Panc1 (cell line): ENCODE results near the gene GPHN. TPM values are rescaled to one million over a fixed set of nuclear protein-coding genes. Genes with fewer than 3 reads are reported as not detected.

ENCODE experiments used
- ATAC-seq: fragments of 200-7000 bp; cut with Tn5 transposase; 2 replicates; pipeline ENCODE4 v1.9.1; 2020; ENCODE audit warnings: mild to moderate bottlenecking, moderate library complexity
- BruUV-seq: library from RNA; stranded (reverse); fragments of 400-500 nt; replicated peaks from 2 replicates; lab custom pipeline; 2021; lab: Mats Ljungman, UMichigan
- CTCF ChIA-PET: fragments of 300-600 bp; sonication (Branson Sonifier 250); formaldehyde crosslinking; loops from one replicate; lab custom pipeline; 2022; ENCODE audit warnings: antibody characterized with exemption; lab: Charles Lee
- POLR2A ChIA-PET: fragments of 300-600 bp; sonication (Branson Sonifier 250); formaldehyde crosslinking; loops from one replicate; lab custom pipeline; 2022; ENCODE audit warnings: antibody characterized with exemption; lab: Charles Lee
- DNase-seq: peaks from one replicate; pipeline ENCODE4 v3.0.0-alpha.2; 2010; ENCODE audit warnings: low read depth, low spot score
- H3K27ac ChIP-seq: 2 replicates; pipeline ENCODE4 v1.5.1; 2011; ENCODE audit warnings: mild to moderate bottlenecking, low read length, inconsistent platforms
- H3K27me3 ChIP-seq: fragments of 200-500 bp; sonication (Bioruptor generic); 2 replicates; pipeline ENCODE4 v1.6.0; 2014; ENCODE audit warnings: low read length, inconsistent platforms; ENCODE audit not compliant: control insufficient read depth, insufficient read depth
- H3K36me3 ChIP-seq: fragments of 200-500 bp; sonication (Bioruptor generic); 2 replicates; pipeline ENCODE4 v1.5.1; 2014; ENCODE audit warnings: inconsistent platforms, mild to moderate bottlenecking, low read length, moderate library complexity; ENCODE audit not compliant: control insufficient read depth, insufficient read depth
- H3K4me1 ChIP-seq: 2 replicates; pipeline ENCODE4 v1.5.1; 2011; ENCODE audit warnings: inconsistent platforms, mild to moderate bottlenecking, low read length, moderate library complexity; ENCODE audit not compliant: control insufficient read depth, insufficient read depth
- H3K4me3 ChIP-seq, 2 experiments: 2 replicates each; pipeline ENCODE4 v1.5.1; 2011 to 2012; ENCODE audit warnings: low read depth in 2 of 2, low read length in 2 of 2, mild to moderate bottlenecking in 2 of 2, inconsistent platforms in 1 of 2, moderate library complexity in 1 of 2
- H3K9me3 ChIP-seq: fragments of 200-500 bp; sonication (Bioruptor generic); 2 replicates; pipeline ENCODE4 v1.5.1; 2014; ENCODE audit warnings: low read depth, mild to moderate bottlenecking, inconsistent platforms, low read length, moderate library complexity; ENCODE audit not compliant: control insufficient read depth, insufficient read depth
- CTCF ChIP-seq: fragments of 450-650 bp; IDR thresholded peaks from 2 replicates; pipeline ENCODE4 v1.5.1; 2017; ENCODE audit warnings: mild to moderate bottlenecking
- POLR2AphosphoS5 ChIP-seq: IDR thresholded peaks from 2 replicates; pipeline ENCODE4 v1.6.1; 2012; ENCODE audit warnings: mild to moderate bottlenecking, low read depth, low read length, moderate library complexity
- REST ChIP-seq, 2 experiments: IDR thresholded peaks; 2 replicates each; pipeline ENCODE4 v1.6.1; 2011 to 2012; ENCODE audit warnings: low read depth in 2 of 2, control low read depth in 1 of 2, low read length in 1 of 2, mild to moderate bottlenecking in 1 of 2, moderate library complexity in 1 of 2; ENCODE audit not compliant: insufficient read depth in 1 of 2
- SIN3A ChIP-seq: IDR thresholded peaks from 2 replicates; pipeline ENCODE4 v1.6.1; 2012; ENCODE audit warnings: low read depth, mild to moderate bottlenecking, low read length, moderate library complexity, borderline replicate concordance; ENCODE audit not compliant: insufficient read depth
- TCF7L2 ChIP-seq: IDR thresholded peaks from 2 replicates; pipeline ENCODE4 v1.6.1; 2011; ENCODE audit warnings: mild to moderate bottlenecking, low read depth, low read length, inconsistent platforms
- in situ Hi-C: cut with HindIII; loops from 2 replicates; pipeline ENCODE4 v1.10.0; 2016; ENCODE audit warnings: low sequenced_read_pairs, low pct_unique_long_range_greater_than_20kb
- intact Hi-C: fragments of 100-400 bp; cut with micrococcal nuclease; formaldehyde crosslinking; loops from one replicate; pipeline ENCODE4 v1.10.0; 2022; ENCODE audit not compliant: unreplicated experiment
- total RNA-seq: library from RNA; stranded (reverse); gene quantifications from one replicate; pipeline ENCODE4 v1.2.1, GENCODE V29; 2021; ENCODE audit not compliant: unreplicated experiment

GPHN gene
- total RNA-seq, 1 experiment from 2014 or later = 26.6 TPM

- intact Hi-C loops = no loop called here
- ATAC-seq (no peak), DNase-seq (no peak)
- Histone ChIP-seq H3K4me3 (no peak overlapping the region), H3K36me3 (no peaks in the 10 kb centered on the region), H3K4me1 (no peaks in the 10 kb centered on the region), H3K27me3 (no peaks in the 10 kb centered on the region), H3K27ac (no peak overlapping the region), H3K9me3 (no peaks in the 10 kb centered on the region)
- TF ChIP-seq TCF7L2 (no peak), CTCF (no peak), SIN3A (no peak), REST (IDR thresholded peaks at IDR 0.05; ENCODE audit: insufficient read depth in 1 of 2, low read depth in 2 of 2, low read length in 1 of 2) (no peak), POLR2AphosphoS5 (no peak)
- ChIA-PET CTCF (no interaction called here), POLR2A (no interaction called here)
- in situ Hi-C loops = no loop called here
- BruUV-seq = no TSS peak
These were observed 560.3 kb downstream of the GPHN start for GRCh38 chr14:67068251-67068650.

- DNase-seq (no peak), ATAC-seq (no peak)
- ChIA-PET CTCF (no interaction called here), POLR2A (no interaction called here)
- no peaks in the 10 kb centered on the region; the same call in 1 of the 2 replicates for H3K36me3 ChIP-seq
- intact Hi-C loops (no loop called here), in situ Hi-C loops (no loop called here)
- no TSS peak for BruUV-seq
- H3K27ac ChIP-seq = no peak overlapping the region
- H3K4me3 ChIP-seq = no peak overlapping the region
- H3K4me1 ChIP-seq = no peaks in the 10 kb centered on the region
- H3K27me3 ChIP-seq = no peaks in the 10 kb centered on the region
- H3K9me3 ChIP-seq = no peaks in the 10 kb centered on the region
- TF ChIP-seq SIN3A = no peak
- TF ChIP-seq POLR2AphosphoS5 = no peak
- no peak for TF ChIP-seq TCF7L2
- no peak for TF ChIP-seq CTCF
- no peak for TF ChIP-seq REST (IDR thresholded peaks at IDR 0.05; ENCODE audit: insufficient read depth in 1 of 2, low read depth in 2 of 2, low read length in 1 of 2)
These were observed 563.6 kb downstream of the GPHN start for GRCh38 chr14:67071506-67071905.
